ENCODE data around the gene NUDT15. TPM values are rescaled to one million over a fixed set of nuclear protein-coding genes. Genes with fewer than 3 reads are reported as not detected.

The NUDT15 gene
- total and polyA plus RNA-seq, 2 of the 8 experiments (the other 6 are each of a cell fraction or from before 2014, with no cell fraction given): 37.8 to 65.9 TPM

- H3K18ac ChIP-seq (ENCODE audit: extremely low read depth, low read length): peak overlapping the region; percentile 32; the same call in 1 of the 2 replicates
- H3K23me2 ChIP-seq (ENCODE audit: low read depth, low read length): no peaks in the 10 kb centered on the region
- H4K91ac ChIP-seq (replicated peaks; ENCODE audit: insufficient read length, low read length): no peak overlapping the region
- peak overlapping the region; percentile 87; the same call in 1 of the 2 replicates for H2BK5ac ChIP-seq (ENCODE audit: low read depth, low read length)
- ChIA-PET POLR2A (ENCODE audit: partially characterized antibody) (interaction anchor here (0.7 kb wide), 1 partner anchor 29 kb away, joined by 3 read pairs; the partner anchor contains the start of gene NUDT15), CTCF (ENCODE audit: partially characterized antibody) (no interaction called here)
- no peaks in the 10 kb centered on the region for H3K79me1 ChIP-seq (ENCODE audit: low read depth, low read length)
- WGBS, 2 experiments (ENCODE audit: extremely low coverage in 1 of 2, insufficient coverage in 1 of 2, insufficient read length in 1 of 2, insufficient replicate concordance in 2 of 2, low coverage in 1 of 2, low lambda C conversion rate in 2 of 2, missing lambda C conversion rate in 1 of 2): 89% methylated on average over 3 of the region's 3 CpGs; no CpG with 5 or more reads in 1 of the 2 experiments
- no peaks in the 10 kb centered on the region for H3K27me3 ChIP-seq (replicated peaks in 1 of 4; ENCODE audit: control insufficient read depth in 3 of 4, extremely low read depth in 1 of 4, insufficient read depth in 3 of 4, low read length in 3 of 4)
- H4K8ac ChIP-seq (ENCODE audit: extremely low read depth, insufficient read depth, low read length): no peak overlapping the region
- no peak overlapping the region for H2BK15ac ChIP-seq (ENCODE audit: low read length)
- H3K4me3 ChIP-seq (ENCODE audit: extremely low read depth in 1 of 4, insufficient read depth in 2 of 4, low read depth in 3 of 4, low read length in 4 of 4): no peak overlapping the region
- no peak overlapping the region for H3K56ac ChIP-seq (replicated peaks; ENCODE audit: insufficient read length, low read depth, low read length)
- H3K9ac ChIP-seq (replicated peaks in 1 of 4; ENCODE audit: extremely low read depth in 1 of 4, low read depth in 3 of 4, low read length in 3 of 4): no peak overlapping the region
- H2BK12ac ChIP-seq (ENCODE audit: low read depth, low read length): no peak overlapping the region
- no peak overlapping the region for H3K14ac ChIP-seq (ENCODE audit: insufficient read length)
- no peak overlapping the region for H2BK120ac ChIP-seq (replicated peaks; ENCODE audit: low read depth, low read length)
- FAIRE-seq (no peak), DNase-seq (ENCODE audit: low read depth in 1 of 2, low spot score in 2 of 2) (no peak)
- no peaks in the 10 kb centered on the region for H3K4me1 ChIP-seq (replicated peaks in 1 of 4; ENCODE audit: control insufficient read depth in 3 of 4, insufficient read depth in 4 of 4, low read length in 3 of 4)
- peaks cover 5 to 60% (median 34%) of the 10 kb centered on the region in 4 experiments; a peak in 7 of 8 replicates for H3K36me3 ChIP-seq (ENCODE audit: control insufficient read depth in 2 of 4, insufficient read depth in 4 of 4, low read length in 3 of 4)
- H3K79me2 ChIP-seq (ENCODE audit: control insufficient read depth in 1 of 2, insufficient read depth in 2 of 2, low read length in 2 of 2): no peaks in the 10 kb centered on the region
- no peak overlapping the region for H2AFZ ChIP-seq (ENCODE audit: low read length)
- H4K5ac ChIP-seq (ENCODE audit: insufficient read length, low read depth, low read length): no peak overlapping the region
- H3K9me3 ChIP-seq (ENCODE audit: insufficient read depth in 2 of 2, low read depth in 1 of 2, low read length in 1 of 2): peaks cover 52% of the 10 kb centered on the region in 2 experiments
- 0 out of 2 replicates have a peak overlapping the region, but pooled peaks have one; percentile 75 for H2AK5ac ChIP-seq (ENCODE audit: low read depth, low read length)
- H3K23ac ChIP-seq (ENCODE audit: insufficient read length): no peak overlapping the region
- no peak overlapping the region for H2BK20ac ChIP-seq (ENCODE audit: low read length)
- TF ChIP-seq CHD1 (IDR thresholded peaks at IDR 0.05; ENCODE audit: low read depth, low read length) (no peak), POLR2A (IDR thresholded peaks at IDR 0.05; ENCODE audit: control extremely low read depth in 1 of 2, low read depth in 2 of 2, low read length in 2 of 2) (peak in 1 of 2 experiments; percentile 25; a peak in 1 of 3 replicates)
- no peak overlapping the region for H3K4ac ChIP-seq (replicated peaks; ENCODE audit: insufficient read length, low read depth, low read length)
- no peak overlapping the region for H3K4me2 ChIP-seq (ENCODE audit: insufficient read depth in 1 of 2, low read depth in 2 of 2, low read length in 2 of 2)
- no peaks in the 10 kb centered on the region for H4K20me1 ChIP-seq (replicated peaks in 1 of 2; ENCODE audit: control insufficient read depth in 1 of 2, insufficient read depth in 2 of 2, low read length in 2 of 2)
- no peak overlapping the region for H3K27ac ChIP-seq (ENCODE audit: low read depth, low read length)
These were observed 28.9 kb downstream of the NUDT15 start for GRCh38 chr13:48066310-48066989.
